GM12892 (cell line): Measurements from ENCODE around the gene PPM1B.

Experiments used
- POLR2A ChIP-seq: IDR thresholded peaks from 2 replicates; pipeline ENCODE4 v1.6.1; 2011; ENCODE audit warnings: low read depth, low read length, control low read depth
- POLR2AphosphoS5 ChIP-seq: IDR thresholded peaks from 2 replicates; pipeline ENCODE4 v1.6.1; 2011; ENCODE audit warnings: low read depth, low read length, control low read depth
- TAF1 ChIP-seq: IDR thresholded peaks from 2 replicates; pipeline ENCODE4 v1.6.1; 2011; ENCODE audit warnings: low read depth, mild to moderate bottlenecking, control low read depth, low read length, borderline replicate concordance

DNA sequence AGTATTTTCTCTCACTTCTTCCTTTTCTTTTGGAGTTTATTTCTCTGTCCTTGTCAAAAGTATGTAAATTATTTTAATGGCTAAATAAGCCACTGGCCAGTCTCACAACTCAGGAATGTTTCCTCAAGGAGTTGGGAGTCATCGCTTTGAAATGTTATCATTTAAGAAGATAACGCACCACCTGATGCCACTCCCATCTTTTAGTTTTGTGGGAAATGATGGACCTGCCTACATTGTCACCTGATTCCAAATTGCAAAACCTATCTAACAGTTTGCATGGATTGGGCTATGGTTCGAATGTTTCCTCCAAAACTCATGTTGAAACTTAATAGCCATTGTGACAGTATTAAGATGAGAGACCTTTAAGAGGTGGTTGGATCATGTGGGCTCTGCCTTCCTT, 32.4 kb upstream of the PPM1B start:
- no peak for TF ChIP-seq POLR2A
- TF ChIP-seq POLR2AphosphoS5: no peak
- no peak for TF ChIP-seq TAF1
